Embryonic facial prominence (tissue), 1 donor: ENCODE measurements around the gene CRAMP1.

Experiments
- DNase-seq: peaks from one replicate; pipeline ENCODE4 v3.0.0-alpha.2; 2016; ENCODE audit errors: extremely low spot score

The CRAMP1 gene

DNA sequence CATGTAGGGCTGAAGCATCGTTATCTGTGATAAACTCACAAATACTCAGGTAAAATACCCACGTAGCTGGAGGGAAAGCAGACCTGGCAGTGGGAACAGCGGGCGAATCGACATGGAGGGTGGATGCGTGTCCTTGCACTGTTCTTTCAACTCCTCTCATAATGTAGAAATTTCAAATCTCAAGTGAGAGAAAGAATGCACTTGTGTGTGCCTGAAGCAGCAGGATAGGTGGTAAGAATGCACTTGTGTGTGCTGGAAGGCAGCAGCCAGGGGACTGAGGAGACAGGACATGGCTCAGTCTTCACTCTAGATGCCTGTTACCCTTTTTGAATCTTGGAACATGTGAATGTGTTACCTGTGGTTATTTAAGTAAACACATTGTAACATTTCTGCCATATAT lies 10.7 kb upstream of the CRAMP1 start:
- no peak for DNase-seq

DNA sequence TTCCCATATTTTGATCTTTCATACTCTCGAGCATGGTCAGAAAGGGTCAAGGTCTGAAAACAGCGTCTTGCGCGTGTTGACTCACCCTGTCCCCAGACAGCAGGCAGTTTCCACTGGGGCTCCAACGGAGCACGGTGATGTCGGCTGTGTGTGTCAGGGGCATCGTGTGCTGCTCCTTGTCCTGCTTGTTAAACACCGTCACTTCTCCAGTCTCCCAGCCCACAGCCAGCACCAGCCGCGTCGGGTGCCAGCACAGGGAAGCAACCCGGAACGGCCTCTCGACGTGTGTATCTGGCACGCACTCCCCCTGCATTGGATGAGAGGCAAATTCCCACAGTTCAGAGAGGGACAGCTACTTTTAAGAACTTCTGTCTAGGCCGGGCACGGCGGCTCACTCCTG lies 9.9 kb upstream of the CRAMP1 start:
- DNase-seq: no peak

DNA sequence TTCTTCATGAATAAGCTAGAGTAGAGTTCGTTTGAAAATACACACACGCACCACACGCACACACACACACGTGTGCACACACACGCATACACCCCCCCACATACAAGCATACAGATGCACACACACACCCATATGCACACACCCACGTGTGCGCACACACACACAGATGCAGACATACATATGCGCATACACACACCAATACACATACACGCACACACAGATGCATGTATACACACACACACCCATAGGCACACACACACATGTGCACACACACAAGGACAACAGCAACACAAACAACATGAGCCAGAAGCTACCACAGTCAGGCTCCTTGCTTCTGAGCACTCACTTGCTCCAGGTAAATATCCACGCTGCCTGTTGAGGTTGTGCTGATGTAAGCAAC lies 5.4 kb upstream of the CRAMP1 start:
- no peak for DNase-seq

DNA sequence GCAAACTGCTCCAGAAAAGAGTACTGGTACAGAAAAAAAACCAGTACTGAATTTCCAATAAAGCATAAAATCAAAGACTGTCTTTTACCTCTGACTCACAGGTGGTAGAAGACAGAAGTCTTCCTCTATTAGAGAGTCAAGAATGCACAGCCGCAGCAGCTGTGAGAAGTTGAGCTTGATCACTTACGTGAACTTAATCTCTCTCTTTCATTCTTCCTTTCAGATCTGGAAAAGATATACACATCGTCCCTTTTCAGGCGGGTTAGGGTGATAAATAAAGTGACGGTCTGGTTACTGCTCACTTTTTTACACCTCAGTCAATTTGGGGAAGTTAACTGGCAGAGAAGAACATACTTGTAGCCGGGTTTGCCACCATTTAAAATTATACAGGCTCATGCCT lies 4.2 kb upstream of the CRAMP1 start:
- no peak for DNase-seq

DNA sequence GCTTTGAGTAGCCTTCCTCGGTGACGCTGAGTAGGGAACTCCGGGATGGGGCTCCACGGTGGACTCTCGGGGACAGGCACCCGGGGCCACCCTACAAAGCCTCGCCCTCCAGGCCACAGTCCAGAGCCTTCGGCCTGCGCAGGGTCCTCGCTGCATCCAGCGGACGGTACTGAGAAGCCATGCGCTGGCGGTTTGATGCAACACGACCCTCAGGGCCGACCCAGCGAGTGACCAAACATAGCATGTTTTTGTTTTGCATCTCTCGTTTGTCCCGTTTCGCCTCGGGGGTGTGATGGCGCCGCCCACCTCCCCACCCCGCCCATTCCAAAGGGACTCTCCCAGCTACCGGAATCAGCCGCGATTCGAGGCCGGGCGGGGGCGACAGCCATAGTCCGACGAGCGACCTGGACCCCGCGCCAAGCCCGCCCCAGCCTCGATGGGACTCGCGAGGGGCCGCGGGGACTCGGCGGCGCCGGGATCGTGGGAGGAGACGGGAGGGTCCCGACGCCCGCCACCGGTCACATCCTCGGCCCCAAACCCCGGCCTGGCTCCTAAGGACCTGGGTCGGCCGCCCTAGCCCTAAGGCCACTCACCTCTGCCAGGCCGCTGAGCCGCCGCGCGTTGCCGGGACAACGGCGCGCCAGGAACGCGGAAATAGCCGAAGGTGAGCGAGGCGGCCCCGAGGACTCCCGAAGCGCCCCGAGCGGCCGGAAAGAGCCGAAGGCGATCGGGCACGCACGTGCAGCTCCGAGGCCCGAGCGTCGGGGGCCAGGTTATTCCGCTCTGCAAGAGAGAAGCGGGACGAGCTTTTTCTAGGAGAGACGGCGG lies 1.9 kb upstream of the CRAMP1 start:
- DNase-seq: peak; percentile 61

DNA sequence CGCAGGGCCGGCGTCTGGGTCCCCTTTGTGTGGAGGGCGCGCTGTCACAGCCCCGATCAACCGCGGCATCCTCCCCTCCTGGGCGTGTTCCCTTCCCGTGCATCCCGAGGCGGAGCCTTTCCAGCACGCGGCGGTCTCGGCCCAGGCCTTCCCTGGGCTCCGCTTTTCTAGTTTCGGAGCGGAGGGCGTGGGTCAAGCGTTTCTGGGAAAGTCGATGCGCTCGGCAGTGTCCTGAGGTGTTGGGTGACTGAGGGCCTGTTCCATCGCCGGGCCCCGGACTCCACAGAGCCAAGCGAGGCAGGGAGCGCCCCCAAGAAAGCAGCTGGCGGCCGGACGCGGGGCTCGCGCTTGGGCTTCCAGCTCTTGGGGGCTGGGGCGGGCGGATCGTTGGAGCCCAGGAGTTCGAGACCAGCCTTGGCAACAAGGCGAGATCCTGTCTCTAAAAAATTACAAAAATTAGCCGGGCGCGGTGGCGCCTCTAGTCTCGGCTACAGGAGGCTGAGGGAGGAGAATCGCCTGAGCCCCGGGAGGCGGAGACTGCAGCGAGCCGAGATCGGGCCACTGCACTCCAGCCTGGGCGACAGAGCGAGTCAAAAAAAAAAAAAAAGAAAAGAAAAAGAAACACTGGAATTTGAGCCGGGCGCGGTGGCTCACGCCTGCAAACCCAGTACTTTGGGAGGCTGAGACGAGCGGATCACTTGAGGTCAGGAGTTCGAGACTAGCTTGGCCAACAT lies 1.1 kb upstream of the CRAMP1 start:
- no peak for DNase-seq

DNA sequence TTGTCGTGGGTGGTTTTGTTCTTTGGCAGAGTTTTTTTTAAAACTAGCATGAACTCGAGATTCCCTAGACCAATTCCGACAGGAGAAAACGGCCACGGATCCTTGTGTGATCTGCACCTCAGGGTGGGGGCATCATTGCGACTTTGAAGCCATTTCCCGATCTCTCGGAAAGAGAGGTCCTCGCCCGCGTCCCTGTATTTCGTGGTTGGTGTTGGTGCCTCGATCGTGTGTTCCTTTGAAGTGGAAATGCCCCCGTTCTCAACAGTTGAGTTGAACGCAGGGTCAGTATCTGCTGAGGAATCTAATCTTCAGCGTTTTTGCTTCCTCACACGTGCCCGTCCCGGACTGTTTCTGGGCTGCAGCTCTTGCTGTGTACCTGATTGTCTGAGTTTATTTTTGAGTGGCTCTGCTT lies 1.1 kb downstream of the CRAMP1 start:
- DNase-seq: no peak

DNA sequence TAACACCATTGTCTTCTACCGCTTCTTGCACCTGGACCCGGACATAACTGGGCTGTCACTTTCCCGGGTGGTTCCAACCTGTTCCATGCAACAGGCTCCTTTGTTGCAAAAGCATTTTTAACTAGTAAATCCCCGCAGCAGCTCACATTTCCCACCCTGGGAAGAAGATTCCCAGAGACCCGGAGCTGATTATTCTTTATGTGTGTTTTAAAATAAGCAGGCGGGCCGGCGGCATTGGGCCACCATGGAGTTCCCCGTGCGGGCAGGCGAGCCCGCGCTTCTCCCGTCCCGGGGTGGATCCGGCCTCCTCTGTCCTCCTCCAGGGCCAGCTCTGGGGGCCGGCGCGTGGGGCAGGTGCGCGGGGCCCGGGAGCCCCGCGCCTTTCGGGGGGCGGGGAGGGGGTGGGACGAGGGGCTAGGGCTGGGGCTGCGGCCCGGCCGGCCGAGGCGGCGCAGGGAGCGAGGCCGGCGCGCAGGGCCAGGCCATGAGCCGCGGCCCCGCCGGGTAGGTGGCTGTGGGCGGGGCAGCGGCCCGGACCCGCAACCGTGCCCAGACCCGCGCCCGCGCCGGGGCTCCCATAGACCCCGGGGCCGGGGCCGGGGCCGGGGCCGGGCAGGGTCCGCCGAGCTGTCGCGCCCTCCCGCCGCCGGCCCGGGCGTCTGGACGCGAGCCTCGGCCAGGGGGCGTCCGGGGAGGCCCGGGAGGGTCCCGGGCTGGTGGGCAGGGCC lies 1.7 kb downstream of the CRAMP1 start:
- DNase-seq: no peak

DNA sequence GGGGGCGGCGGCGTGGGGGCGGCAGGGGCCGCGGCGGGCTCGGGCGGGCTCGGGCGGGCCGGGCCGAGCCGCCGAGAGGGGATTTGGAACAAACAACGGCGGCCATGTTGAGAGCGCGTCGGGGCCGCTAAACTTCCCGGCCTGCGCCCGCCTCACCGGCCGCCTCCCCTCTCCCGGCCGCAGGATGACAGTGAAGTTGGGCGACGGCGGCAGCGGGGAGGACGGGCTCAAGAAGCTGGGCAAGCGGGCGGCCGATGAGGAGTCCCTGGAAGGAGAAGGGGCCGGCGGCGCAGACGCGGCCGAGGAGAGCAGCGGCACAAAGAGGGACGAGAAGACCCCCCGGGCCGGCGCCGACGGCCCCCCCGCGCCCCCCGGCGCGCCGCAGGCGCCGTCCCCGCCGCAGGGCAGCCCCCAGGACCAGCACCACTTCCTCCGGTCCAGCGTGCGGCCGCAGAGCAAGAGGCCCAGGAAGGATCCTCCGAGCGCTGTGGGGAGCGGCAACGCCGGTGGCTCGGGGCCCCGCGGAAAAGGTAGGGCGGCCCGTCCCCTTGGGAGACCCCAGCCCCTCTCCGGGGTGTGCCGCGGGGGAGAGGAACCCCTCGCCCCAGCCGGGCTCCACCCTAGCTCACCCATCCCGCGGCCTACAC lies 2.4 kb downstream of the CRAMP1 start:
- no peak for DNase-seq

DNA sequence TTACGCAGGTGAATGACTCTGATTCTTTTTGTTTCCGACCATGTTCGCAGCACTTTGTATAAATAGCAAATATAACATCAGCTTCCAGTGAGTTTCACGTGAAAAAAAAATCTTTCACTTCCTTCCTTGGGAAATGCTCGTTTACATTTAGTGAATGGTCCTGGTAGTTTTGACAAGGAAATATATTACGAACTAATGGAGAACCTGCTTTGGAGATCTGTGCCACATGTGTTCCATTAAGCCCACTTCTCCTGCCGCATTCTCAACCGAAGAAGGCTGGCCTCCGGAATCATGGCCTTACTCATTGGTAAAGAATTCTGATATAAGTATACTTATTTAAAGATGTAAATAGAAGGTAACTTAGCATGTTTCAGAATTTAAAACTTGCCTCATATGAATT lies 3.6 kb downstream of the CRAMP1 start:
- DNase-seq: no peak

DNA sequence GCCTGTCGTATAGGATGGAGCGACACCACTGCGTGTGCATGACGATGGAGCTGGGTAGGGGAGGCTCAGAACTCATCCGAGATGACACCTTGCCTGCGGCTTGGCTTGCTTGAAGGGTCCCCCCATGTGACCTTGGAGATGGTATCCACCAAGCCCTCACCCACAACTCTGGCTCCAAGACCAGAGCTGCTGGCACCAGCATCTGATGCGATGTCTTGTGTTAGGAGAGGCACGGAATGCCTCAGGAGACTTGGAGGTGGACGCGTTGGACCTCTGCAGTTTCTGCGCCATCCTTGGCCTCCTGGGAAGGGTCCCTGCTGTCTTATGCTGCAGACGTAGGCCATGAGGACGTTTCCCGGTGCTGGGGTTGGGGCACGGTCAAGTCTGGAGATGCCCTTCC lies 7.8 kb downstream of the CRAMP1 start:
- DNase-seq: no peak

DNA sequence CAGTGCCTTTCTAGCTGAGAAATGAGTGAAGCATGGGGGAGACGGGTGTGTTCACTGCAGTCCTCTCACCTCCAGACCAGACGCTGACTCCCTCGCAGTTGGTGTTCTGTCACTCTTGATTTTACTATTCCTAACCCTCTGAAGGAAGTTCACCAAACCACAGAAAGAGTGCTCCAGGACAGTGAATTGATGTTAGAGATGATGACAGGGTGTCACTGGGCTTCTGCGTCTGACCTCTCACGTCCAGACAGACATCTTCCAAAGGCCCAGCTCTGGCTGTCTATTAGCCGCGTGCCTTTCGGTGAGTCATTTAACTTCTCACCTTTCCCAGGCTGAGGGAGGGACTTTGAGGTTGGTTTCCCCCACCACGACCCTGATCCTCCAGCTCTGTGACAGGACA lies 8.2 kb downstream of the CRAMP1 start:
- DNase-seq: no peak

DNA sequence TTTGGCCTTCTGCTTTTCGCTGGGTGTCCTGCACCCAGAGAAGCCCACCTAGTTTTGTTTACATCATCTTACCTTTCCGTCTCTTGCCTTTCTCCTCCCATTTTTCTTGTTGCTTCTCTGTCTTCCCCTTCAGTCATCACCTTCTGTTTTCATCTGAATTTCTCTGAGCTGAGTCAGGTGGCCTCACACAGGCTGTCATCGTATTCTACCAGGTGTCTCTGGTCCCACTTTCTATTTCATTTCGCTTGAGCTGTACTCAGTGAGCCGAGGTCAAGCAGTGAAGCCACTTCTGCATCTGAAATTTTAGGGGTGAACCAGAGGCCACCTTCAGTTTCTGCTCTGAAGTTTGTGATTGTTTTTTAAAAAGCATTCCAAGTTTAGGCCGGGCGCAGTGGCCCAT lies 9.7 kb downstream of the CRAMP1 start:
- no peak for DNase-seq

DNA sequence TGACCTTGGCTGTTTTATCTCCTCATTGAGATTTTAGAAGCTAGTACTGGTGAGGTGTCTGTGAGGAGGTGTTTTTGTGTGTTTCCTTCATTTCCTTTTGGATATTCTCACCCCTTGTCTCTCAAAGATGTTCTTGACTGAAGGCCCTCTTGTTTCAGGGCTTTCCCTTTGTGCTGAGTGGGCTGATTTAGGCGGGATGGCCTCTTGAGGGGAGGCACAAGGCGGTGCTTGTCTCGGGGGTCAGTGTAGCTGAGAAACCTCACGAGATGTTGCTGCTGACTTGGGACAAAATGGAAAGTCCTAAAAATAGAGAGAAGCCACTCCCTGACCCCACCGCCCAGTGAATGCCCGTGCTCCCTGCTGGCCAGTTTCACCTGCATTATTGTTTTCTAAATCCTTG lies 14.2 kb downstream of the CRAMP1 start:
- DNase-seq: no peak

DNA sequence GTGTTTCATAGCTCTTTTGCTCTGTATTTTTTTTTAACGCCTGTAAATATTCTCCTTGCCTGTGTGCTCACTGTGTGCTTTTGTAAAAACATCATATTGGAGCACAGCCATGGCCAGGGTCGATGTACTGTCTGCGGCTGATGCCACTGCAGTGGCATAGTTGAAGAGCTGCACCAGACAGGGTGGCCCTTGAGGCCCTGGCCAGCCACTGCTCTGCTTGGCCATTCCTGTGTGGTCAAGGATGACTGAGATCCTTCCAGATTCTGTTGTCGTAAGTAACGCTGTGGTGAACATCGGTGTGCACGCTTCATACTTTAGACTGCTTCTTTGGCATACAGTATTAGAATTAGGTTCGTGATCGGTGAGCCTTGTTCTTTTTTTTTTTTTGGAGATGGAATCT lies 14.6 kb downstream of the CRAMP1 start:
- no peak for DNase-seq

DNA sequence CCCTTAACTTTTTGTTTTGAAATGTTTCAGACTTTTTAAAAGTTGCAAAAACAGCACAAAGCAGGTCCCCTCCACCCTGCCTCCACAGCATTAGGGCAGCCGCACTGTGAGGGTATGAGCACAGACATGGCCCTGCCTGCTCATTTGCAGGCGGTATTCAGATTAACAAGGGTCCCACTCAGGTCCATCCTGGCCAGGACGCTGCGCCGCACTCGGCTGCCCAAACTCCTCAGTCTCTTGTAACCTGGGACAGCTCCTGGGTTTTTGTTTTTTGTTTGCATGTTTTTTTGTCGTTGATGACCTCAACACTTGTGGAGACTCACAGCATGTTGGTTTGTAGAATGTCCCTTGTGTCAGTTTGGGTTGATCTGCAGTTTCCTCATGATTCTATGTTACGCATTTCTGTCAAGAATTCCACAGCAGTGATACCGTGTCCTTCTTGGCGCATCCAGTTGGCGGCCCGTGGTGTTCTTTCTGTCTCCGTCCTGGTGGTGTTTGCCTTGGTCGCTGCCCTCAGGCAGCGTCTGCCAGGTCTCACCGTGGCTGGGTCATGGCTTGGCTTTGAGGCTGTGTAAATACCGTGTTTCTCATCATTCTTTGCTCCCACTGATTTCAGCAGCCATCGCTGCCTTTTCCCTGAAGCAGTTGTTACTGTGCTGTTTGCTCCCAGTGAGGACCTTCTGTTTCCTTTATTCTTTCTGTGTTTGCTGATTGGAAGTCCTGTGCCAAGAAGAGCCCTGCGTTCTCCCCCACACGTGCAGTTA lies 18.5 kb downstream of the CRAMP1 start:
- DNase-seq: no peak

DNA sequence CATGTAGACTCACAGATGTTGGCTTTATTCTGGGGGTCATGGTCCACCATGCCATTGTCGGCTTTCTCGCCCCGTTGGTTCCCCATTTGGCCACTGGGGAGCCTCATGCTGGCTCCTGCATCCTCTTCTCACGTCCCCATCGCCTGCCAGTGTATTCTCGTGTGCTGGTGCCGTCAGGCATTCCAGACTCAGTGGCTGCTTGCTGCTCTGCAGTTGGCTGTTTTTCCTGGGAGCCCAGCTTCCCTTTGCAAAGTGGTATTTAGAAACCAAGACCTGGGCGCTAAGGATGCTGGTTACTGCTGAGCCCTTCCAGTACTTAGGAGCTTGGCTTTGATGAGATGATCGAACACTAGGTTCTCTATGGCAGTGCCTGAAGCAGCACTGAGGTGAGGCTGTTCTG lies 19.1 kb downstream of the CRAMP1 start:
- DNase-seq: no peak

DNA sequence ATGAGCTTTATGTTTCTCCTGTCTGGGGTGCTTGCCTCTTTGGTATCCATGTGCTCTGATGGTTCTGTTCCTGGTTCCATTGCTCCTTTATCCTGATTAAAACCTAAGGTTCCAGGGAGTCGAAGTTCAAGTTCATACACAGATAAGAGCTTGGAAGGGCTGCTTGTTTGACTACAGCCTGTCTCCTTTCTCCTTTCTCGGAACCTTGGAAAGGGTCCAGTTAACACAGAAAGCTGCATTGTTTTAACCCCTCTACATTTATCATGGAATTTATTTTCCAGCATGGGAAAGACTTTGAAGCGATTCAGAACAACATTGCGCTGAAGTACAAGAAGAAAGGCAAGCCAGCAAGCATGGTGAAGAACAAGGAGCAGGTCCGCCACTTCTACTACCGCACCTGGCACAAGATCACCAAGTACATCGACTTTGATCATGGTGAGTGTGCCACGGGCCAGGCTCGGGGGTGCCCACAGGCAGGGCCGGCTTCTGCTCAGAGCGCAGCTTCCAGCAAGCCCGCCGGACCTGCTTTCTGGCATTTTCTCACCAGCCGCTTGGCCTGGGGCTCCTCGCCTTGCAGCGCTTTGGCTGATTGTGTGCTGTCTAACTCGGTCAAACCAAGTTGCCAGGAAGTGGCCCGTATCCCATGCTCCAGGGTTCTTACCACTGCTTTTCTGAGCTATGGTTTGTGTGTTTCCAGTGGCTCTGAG lies 19.9 kb downstream of the CRAMP1 start:
- DNase-seq: no peak

DNA sequence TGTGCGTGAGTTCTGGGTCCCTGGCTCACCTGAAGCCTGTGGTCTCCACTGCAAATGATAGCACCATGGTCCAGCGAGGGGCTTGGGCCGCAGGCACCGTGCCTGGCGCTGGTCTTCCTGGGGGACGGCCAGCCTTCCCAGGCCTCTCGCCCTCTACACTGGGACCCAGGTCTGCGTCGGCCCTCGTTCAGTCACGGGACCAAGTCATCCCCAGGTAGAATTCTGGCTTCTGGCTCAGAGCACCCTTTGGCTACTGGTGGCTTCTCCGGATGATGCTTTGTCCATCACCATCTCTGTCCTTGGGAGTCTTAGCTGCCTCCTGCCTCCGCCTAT lies 20.4 kb downstream of the CRAMP1 start:
- DNase-seq: no peak

DNA sequence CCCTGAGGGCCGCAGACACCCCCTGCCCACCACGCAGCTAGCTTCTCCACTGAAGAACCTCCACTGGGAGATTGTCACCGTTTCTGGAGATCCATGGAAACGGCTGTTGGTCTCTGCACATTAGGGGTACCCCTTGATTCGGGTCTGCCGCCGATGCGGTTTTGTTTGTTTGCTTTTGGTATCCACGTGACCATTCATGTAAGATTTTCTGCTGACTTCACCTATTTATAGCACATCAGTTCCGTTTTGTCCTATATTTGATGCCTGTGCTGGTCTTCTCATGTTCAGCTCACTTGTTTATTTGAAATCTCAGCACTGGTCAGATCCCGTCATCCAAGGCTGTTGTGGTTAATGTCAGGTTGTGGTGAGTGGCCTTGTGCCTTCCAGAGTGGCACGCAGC lies 21.1 kb downstream of the CRAMP1 start:
- no peak for DNase-seq

DNA sequence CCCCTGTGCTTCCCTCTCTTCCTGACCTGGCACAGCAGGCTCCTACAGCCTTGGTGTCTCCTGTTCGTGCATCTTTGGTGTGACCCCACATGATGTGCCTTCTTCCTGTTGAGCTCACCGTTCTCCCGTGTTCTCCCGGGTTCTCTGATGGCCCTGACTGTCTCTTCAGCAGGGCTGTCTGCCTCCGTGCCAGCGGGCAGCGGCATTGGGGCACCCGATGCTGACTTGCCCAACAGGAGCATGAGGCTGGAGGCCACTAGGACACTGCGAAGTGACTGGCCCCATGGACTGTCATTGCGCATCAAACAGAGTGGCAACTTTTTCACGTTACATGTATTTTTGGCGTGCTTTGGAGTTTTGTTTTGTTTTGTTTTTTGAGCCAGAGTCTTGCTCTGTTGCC lies 22.4 kb downstream of the CRAMP1 start:
- DNase-seq: no peak
